NCI-H460 (cell line): Measurements from ENCODE around the gene ZYG11B. TPM values are rescaled to one million over a fixed set of nuclear protein-coding genes. Genes with fewer than 3 reads are reported as not detected.
A peak's percentile ranks its signal among the peaks of the same experiment; 100 is the strongest.
"Not testable (repeated sequence)": the region's sequence is repeated elsewhere in the genome, so short reads cannot be mapped to it uniquely, and the experiment has no call there.

ENCODE experiments used
- DNase-seq: peaks from one replicate; pipeline ENCODE4 v3.0.0-alpha.2; 2016; ENCODE audit warnings: low read depth; ENCODE audit errors: extremely low read depth
- small RNA-seq, 2 experiments: library from RNA; depleted of rRNA; stranded (forward); fragments of <200 nt; gene quantifications; one replicate each; pipeline ENCODE3, GENCODE V24; 2014
- total RNA-seq: library from RNA; depleted of rRNA; stranded (reverse); fragments of >200 nt; shearing (Covaris generic); gene quantifications from 2 replicates; pipeline ENCODE4 v1.2.3, GENCODE V29; 2014; rRNA removed

The ZYG11B gene
- total RNA-seq, 1 experiment from 2014 or later = 13.8 TPM

DNA sequence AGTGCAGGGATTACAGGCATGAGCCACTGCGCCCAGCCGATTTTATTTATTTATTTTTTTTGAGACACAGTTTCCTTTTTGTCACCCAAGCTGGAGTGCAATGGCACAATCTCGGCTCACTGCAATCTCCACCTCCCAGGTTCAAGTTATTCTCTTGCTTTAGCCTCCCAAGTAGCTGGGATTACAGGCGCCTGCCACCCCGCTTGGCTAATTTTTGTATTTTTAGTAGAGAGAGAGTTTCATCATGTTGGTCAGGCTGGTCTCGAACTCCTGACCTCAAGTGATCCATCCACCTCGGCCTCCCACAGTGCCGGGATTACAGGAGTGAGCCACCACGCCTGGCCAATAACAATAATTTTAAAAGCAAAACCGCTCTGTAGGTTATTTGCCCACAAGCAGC, 112.9 kb downstream of the ZYG11B start:
- DNase-seq = not testable (repeated sequence)

GRCh38 chr1:52842643-52843310, 116.5 kb downstream of the ZYG11B start, which contains the start of gene ZYG11A:
ZYG11A (plus strand) TSS chr1:52842760; CDS start chr1:52842884, 124 bp downstream.
- peak; percentile 71 for DNase-seq

- DNase-seq = not testable (repeated sequence)
Measured at GRCh38 chr1:52845119-52845518, 118.9 kb downstream of the ZYG11B start.

- no peak for DNase-seq
Measured at GRCh38 chr1:52848423-52848822, 122.2 kb downstream of the ZYG11B start.

GRCh38 chr1:52850951-52851350, 124.7 kb downstream of the ZYG11B start:
- DNase-seq = no peak

GRCh38 chr1:52852854-52853253, 126.6 kb downstream of the ZYG11B start:
- DNase-seq = no peak

GRCh38 chr1:52855584-52855983, 129.3 kb downstream of the ZYG11B start:
- no peak for DNase-seq

DNA sequence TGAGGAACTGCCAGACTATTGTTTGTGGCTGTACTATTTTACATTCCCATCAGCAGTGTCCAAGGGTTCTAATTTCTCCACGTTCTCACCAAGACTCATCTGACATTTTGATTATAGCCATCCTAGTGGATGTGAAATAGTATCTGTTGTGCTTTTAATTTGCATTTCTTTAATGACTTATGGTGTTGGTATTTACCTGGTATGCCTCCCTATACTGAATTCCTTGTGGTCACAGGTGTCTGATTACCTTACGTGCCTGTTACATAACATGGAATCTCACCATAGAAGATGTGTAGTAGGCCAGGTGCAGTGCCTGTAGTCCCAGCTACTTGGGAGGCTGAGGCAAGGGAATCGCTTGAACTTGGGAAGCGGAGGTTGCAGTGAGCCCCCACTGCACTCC, 129.8 kb downstream of the ZYG11B start:
- no peak for DNase-seq

- no peak for DNase-seq
Measured at GRCh38 chr1:52857443-52857842, 131.2 kb downstream of the ZYG11B start.

- DNase-seq = no peak
Measured at GRCh38 chr1:52862666-52863458, 136.6 kb downstream of the ZYG11B start.

DNA sequence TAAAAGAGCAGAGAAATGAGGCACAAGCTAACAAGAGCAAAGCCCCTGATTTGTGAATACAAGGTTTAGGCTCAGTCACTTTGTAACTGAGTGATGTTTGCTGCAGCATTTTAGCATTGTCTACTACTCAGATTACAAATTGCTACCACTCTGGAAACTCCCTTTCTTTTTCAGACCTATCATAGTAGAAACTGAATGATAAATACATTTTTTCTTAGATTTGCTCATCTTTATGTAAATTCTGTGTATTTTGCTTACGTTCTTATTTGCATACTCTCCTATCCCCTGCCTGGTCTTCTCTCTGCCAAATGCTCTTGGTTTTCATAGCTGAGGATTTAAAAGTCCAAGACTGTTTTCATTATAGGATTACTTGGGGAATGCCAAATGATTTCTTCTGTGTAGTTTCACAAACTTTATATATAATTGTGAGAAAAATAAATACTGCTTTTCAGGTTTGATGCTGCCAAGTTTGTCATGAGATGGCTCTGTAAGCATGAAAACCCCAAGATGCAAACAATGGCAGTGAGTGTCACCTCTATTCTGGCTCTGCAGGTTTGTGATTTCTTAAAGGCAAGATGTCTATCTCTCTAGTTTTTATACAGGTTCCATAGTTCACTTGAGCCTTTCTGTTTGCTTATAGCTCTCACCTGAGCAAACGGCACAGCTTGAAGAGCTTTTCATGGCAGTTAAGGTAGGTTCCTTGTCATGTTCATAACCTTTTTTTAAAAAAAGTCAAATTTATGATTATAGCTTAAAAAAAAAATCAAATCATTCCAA, 141.0 kb downstream of the ZYG11B start:
- DNase-seq = no peak

DNA sequence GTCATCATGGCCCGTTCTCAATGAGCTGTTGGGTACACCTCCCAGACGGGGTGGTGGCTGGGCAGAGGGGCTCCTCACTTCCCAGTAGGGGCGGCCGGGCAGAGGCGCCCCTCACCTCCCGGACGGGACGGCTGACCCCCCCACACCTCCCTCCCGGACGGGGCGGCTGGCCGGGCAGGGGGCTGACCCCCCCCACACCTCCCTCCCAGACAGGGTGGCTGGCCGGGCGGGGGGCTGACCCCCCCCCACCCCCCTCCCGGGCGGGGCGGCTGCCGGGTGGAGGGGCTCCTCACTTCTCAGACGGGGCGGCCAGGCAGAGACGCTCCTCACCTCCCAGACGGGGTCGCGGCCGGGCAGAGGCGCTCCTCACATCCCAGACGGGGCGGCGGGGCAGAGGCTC, 143.5 kb downstream of the ZYG11B start:
- DNase-seq = not testable (repeated sequence)

GRCh38 chr1:52876843-52877242, 150.6 kb downstream of the ZYG11B start:
- DNase-seq = no peak

Small RNAs within 50 kb of the gene (small RNA-seq; reads per million reads assigned to genes)
- gene RN7SL62P = 0 reads per million in 2 experiments
- 0.10 to 1.00 reads per million in 2 experiments for gene RNU2-30P
- 0 reads per million in 2 experiments for gene RNU6-969P

Other genes starting within 250 kb of the ZYG11B start
- 27.5 and 29.4 TPM in 2 replicates for gene TUT4, start 173.4 kb upstream of the ZYG11B start, total RNA-seq
- gene GPX7, start 124.1 kb upstream of the ZYG11B start, total RNA-seq = 0.07 TPM in 1 of 2 replicates, not detected in the other
- not detected in 2 replicates for gene SHISAL2A, start 93.3 kb upstream of the ZYG11B start, total RNA-seq
- gene COA7, start 28.1 kb upstream of the ZYG11B start, total RNA-seq = 11.5 and 15.6 TPM in 2 replicates
- 4.1 and 4.3 TPM in 2 replicates for gene ZYG11A, start 116.3 kb downstream of the ZYG11B start, total RNA-seq
- gene ECHDC2, start 195.3 kb downstream of the ZYG11B start, total RNA-seq = 14.7 and 22.4 TPM in 2 replicates
- 34.8 and 35.2 TPM in 2 replicates for gene SCP2, start 200.8 kb downstream of the ZYG11B start, total RNA-seq